ENCODE measurements around the gene LOC128125822.
"Not testable (repeated sequence)": the region's sequence is repeated elsewhere in the genome, so short reads cannot be mapped to it uniquely, and the experiment has no call there.

LOC128125822 gene

DNA sequence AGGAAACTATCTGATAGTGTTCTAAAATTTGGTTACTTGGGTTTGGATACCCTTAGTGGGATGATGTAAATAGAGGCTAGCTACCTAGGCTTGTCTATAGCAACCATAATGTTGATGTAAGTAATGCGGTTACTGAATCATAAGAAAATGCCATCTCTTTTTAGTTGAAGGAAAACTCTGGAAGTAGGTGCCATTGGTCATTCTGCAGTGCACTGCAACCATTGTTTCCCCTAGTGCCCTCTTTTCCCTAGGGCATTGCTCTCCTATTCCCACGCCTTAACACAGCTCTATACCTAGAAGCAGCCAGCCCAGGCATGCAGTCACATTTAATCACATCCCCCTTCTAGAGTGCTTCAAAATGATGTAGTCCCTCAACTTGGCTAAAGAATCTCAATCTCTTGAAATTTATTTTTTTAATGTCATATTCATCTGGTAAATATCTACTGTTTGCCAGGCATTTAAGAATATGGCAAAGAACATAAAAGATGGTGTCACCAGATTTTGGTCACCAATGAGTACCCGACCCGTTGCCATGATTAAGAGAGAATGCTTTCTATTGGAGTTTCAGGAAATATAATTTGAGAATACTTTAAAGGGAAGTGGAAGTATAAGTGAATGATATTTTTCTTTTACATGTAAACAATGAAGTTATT, 10.4 kb downstream of the LOC128125822 start:
- no peak for DNase-seq (ENCODE audit: low read depth)

DNA sequence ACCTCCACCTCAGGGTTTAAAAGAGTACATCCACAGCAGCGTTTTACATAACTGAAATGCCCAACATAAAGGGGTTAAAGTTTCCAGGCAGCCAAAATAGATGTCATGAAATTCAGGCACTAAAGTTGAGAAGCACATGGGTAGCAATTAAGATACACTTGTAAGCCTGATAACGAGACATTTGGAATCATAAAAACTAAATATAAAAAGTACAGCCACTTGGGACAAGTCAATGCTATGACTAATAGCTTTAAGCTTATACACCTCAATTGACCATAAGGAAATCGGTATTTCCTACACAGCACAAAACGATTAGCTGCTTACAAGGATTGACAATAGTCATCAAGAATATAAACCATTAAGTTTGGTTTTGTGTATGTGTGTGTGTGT, 11.8 kb downstream of the LOC128125822 start:
- DNase-seq (ENCODE audit: low read depth) = no peak

DNA sequence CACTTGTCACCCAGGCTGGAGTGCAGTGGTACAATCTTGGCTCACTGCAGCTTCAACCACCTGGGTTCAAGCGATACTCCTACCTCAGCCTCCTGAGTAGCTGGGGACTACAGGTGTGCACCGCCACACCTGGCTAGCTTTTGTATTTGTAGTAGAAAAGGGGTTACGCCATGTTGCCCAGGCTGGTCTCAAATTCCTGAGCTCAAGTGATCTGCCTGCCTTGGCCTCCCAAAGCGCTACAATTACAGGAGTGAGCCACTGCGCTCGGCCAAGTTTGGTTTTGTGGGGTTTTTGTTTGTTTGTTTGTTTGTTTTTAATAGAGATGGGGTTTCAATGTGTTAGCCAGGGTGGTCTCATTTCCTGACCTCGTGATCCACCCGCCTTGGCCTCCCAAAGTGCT, 12.3 kb downstream of the LOC128125822 start:
- no peak for DNase-seq (ENCODE audit: low read depth)

DNA sequence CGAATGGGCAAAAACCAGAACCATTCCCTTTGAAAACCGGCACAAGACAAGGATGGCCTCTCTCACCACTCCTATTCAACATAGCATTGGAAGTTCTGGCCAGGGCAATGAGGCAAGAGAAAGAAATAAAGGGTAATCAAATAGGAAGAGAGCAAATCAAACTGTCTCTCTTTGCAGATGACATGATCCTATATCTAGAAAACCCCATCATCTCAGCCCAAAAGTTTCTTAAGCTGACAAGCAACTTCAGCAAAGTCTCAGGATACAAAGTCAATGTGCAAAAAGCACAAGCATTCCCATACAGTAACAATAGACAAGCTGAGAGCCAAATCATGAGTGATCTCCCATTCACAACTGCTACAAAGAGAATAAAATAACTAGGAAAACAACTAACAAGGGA, 13.4 kb downstream of the LOC128125822 start:
- DNase-seq (ENCODE audit: low read depth) = not testable (repeated sequence)

DNA sequence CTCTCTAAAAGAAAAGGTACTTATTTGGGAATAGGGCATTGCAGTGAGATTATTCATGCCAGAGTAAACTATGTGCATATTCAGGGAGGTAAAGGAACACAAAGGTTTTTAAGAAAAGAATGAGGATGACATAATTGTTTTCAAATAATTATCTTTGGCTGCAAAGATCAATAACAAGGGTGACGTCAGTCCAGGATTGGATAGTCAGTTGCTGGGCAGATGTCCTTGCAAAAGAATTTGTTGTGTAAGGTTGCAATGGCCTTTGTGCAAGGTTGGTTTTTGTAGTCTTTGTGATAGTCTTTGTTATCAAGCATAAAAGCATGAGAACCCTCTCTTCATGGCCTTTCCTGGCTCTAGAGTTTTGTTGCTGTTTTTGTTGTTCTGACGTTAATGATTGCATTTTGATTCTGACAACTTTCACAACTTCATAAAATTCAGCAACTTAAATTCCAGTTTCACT, 17.7 kb downstream of the LOC128125822 start:
- no peak for DNase-seq (ENCODE audit: low read depth)

DNA sequence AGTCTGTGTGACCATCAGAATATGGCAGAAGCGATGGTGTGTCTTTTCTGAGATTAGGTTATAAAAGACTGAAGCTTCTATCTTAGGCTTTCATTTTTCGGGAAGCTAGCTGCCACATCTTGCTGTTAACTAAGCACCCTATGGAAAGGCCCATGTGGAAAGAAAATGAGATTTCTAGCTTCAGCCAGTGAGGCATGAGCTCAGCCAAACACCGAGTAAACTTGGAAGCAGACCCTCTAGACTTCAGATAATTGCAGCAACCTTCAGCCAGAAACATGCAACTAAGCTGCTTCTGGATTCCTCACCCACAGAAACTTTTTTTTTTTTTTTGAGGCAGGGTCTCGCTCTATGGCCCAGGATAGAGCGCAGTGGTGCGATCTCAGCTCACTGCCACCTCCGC, 20.6 kb downstream of the LOC128125822 start:
- DNase-seq (ENCODE audit: low read depth) = no peak

DNA sequence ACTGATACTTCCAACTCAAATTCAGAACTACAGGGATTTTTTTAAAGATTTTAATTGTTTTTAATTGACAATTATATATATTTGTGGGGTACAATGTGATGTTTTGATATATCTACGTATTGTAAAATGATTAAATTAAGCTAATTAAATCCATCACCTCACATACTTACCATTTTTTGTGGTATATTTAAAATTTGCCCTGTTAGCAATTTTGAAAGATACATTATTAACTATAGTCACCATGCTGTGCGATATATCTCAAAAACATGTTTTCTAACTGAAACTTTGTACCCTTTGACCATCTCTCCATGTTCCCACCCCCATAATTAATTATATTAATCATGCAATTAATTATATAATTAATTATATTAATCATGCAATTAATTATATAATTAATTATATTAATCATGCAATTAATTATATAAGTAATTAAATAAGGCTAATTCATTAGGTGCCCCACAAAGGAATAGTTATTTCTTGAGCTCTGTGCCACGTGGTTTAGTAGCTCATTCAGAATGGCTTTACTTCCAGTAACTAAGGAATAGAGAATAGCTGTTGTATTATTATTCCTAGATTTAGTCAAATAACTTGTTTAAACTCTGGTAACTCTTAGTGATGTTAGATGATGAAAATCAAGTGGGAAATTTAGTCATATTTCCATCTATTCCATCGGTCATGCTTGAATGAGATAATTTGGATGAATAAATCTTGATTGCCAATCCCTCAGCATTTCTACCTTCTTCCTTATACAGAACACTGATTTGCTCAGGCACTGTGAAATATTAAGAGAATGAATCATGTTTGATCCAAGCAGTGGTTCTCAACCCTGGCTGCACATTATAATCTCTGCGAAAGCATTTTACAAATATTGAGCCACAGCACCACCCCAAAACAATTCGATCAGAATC, 25.1 kb downstream of the LOC128125822 start:
- peak; percentile 15 for DNase-seq (ENCODE audit: low read depth)

DNA sequence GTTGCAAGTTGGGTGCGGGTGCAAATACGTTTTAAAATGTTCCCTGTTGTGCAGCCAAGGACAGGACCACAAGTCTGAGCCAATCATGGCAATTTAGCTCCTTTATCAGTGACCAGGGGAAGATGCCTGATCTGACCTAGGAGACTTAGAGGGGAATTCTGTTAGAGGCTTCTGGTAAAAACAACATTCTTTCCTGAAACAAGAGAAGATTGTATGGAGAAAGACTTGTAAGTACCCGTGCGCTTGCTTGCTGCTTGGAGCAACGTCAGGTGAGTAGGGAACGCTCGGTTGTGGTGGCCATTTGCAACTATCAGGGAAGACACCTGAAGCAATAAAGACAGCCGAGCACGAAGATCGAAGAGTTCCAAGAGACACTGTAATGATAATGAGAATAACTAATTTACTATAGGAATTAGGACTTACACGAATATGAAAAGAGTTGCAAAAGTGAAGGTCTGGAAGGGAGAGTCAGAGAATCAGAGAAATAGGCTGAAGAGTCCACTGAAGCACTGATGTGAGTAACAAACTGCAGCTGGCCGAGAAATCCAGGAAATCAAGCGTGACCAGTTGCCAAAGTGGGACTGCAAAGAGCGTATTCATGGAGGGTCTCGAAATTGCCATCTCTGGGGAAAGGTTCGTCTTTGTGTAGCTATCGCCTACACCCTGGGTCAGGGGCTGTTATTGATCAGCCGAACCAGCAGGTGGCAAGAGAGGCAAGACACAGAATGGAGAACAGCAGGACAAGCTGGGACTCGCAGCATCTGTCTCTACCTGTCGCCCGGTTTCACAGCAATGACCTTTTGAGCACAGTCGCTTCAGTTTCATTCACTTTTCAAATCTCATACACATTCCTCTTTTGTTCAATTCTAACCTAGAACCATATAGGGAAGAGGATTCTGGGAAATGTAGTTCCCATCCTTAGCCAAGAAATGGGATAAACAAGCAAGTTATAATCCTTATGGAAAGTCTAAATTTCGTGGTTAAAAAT, 26.1 kb downstream of the LOC128125822 start:
- DNase-seq (ENCODE audit: low read depth) = peak; percentile 39

DNA sequence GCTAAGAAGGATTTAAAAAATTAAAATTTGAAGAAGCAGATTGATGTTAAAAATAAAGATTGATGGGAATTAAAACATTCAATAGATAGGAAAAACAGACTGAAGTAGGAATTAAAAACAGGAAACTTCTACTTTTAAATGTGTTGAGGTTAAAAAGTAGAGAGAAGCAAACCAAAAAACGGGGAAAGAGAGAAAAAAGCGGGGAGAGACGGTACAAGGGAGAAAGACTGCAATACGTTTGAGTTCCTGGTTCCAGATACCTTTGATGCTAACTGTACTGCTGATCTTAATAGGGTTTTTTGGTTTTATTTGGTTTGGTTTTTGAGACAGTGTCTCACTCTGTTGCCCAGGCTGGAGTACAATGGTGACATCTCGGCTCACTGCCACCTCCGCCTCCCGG, 27.0 kb downstream of the LOC128125822 start:
- DNase-seq (ENCODE audit: low read depth) = no peak

DNA sequence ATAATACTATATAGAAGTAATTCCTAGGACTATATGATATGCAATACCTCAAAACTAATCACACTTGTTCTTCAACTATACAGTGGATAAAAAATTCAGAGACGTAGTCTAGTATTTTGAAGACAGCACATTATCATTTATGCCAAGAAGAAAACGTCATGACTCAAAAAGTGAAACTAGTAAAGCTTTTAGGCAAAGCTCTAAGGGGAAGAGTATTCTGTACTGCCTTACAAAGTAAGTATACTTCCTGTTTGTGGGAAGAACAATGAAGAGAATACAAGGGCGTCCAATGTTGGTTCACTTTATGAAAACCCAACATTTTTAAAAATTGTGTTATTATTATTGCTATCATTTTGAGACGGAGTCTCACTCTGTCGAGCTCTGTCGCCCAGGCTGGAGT, 27.9 kb downstream of the LOC128125822 start:
- no peak for DNase-seq (ENCODE audit: low read depth)

DNA sequence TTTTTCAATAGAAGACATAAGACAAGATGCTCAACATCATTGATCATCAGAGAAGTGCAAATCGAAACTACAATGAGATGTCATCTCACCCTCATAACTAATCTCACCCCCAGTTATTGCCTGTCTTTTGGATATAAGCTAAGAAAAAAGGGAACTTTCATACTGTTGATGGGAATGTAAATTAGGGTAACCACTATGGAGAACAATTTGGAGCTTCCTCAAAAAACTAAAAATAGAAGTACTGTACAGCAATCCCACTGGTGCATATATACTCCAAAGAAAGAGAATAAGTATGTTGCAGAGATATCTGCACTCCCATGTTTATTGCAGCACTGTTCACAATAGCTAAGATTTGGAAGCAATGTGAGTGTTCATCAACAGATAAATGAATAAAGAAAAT, 37.0 kb downstream of the LOC128125822 start:
- no peak for DNase-seq (ENCODE audit: low read depth)

DNA sequence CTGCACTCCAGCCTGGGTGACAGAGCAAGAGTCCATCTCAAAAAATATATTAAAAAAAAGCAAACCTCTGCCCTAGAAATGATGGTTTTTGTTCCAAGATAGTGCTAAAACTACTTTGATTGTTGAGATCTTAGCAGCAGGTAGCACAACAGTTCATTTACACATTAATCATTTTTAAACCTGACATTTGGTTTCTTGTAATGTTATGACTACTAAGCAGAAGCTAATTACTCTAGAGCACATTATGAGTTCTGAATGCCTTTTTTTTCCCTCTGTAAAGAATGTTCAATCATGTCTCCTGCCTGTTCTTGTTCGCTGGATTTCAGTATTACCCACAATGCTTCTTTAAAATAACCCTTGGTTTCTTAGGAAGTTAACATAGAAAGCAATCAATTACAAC, 38.7 kb downstream of the LOC128125822 start:
- no peak for DNase-seq (ENCODE audit: low read depth)

DNA sequence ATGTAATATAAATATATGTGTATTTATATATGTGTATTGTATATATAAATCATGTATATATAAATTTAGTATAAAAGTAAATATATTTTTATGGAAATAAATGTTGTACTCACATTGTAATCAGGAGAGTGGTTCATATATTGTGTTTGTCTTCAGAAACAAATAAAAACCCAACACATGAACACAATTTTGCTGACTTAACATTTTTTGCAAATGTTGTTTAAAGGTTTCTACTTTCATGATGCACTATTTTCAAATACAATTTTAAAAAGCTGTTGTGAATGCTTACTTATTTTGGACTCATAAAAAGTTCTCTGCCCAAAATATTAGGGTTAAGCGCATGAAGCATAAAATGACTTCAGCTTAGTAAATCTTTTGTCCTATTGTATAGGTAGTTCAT, 39.3 kb downstream of the LOC128125822 start:
- no peak for DNase-seq (ENCODE audit: low read depth)

DNA sequence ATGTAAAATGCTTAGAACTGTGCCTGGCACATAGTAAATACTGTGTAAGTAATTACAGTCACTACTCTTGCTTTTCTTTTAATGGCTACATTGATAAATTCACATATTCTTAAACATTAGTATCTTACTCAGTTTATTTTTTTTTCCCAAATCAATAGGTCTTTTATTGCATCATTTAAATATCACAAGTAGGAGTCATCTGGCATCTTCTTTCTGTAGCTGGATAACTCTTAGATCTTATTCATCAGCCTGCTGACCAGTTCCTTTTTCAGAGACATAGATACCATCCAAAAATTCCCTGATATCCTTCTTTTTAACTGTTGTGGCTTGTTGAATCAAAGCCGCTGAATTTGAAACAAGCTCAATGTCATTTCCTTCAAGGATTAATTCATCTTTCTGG, 43.3 kb downstream of the LOC128125822 start:
- no peak for DNase-seq (ENCODE audit: low read depth)

Measured in amniotic epithelial cell (primary cell).